Hypothalamus (tissue), 51 donors: ENCODE data around the gene FAR2.
A peak's percentile ranks its signal among the peaks of the same experiment; 100 is the strongest.
"Not testable (repeated sequence)": the region's sequence is repeated elsewhere in the genome, so short reads cannot be mapped to it uniquely, and the experiment has no call there.

Experiments
- DNase-seq, 51 donors: peaks; one replicate each; lab custom pipeline; 2025; lab: John Stamatoyannopoulos, UW

Gene FAR2

DNA sequence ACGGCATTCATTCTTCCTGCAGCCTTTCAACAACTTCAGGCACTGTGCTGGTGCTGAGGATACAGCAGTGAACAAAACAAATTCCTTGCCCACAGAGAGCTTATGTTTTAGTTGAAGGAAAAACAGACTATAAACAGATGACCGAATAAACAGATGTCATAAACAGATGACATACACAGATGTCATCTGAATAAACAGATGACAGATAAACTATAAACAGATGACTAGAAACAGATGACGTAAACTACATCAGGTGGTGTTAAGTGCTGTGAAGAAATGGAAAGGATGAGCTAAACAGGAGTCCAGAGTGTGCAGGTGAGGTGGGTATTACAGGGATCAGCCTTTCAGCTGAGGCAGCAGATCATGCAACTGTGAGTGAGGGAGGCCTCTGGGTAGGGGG, 80.9 kb downstream of the FAR2 start:
- DNase-seq: no peak

- DNase-seq: no peak
Observed at GRCh38 chr12:29230800-29231560, 81.9 kb downstream of the FAR2 start.

DNA sequence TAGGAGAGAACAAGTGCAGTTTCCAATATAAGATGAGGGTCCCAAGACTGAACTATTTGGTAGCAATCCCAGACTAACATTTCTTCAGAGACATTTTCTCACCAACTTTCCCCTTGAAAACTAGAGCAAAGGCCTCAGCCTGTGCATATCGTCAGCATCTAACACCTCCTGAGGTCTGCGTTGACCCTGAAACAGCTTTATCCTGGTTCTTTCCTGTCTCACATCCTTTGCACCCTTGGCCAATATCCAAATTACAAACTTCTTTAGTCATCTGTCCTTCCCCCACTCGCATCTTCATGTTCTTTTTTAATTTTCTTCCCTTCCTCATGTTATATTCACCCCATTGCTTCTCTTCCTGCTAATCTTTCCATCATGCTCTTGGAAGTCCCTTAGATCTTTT, 83.0 kb downstream of the FAR2 start:
- no peak for DNase-seq

- DNase-seq: no peak
Observed at GRCh38 chr12:29234552-29234951, 85.5 kb downstream of the FAR2 start.

DNA sequence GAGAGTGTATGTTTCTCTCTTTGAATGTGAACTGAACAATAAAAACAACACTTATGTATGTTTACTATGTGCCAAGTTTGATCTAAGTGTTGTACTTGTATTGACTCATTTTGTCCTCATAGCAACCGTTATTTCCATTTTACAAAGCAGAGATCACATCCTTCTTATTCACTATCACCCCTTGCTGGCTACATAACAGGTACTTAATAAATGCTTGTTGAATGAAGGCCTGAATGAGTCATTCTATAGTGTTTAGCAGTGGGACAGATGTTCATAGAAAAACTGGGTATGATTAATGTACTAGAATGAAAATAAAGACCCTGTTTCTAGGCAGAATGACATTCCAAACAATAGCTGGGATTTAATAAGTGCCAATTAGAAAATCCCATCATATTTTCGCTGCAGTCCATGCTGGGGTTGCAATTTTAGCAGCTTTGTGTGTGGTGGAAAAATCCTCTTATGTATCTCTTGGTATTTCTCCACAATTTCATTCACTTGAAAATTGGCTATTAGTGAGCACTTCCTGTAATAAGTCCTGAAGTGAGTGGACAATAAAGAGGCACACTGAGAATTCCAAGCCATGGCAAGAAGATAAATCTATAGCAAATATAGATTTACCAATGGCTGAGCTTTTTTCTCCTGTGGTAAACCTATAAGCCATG, 86.0 kb downstream of the FAR2 start:
- DNase-seq: no peak

GRCh38 chr12:29238822-29239291, 89.8 kb downstream of the FAR2 start:
- no peak for DNase-seq

GRCh38 chr12:29239336-29239735, 90.3 kb downstream of the FAR2 start:
- DNase-seq: no peak

- no peak for DNase-seq
Observed at GRCh38 chr12:29240441-29240840, 91.4 kb downstream of the FAR2 start.

- peak in 17 of 51 donors; percentile 2 to 69 (median 13) for DNase-seq
Observed at GRCh38 chr12:29241821-29242591, 92.9 kb downstream of the FAR2 start.

DNA sequence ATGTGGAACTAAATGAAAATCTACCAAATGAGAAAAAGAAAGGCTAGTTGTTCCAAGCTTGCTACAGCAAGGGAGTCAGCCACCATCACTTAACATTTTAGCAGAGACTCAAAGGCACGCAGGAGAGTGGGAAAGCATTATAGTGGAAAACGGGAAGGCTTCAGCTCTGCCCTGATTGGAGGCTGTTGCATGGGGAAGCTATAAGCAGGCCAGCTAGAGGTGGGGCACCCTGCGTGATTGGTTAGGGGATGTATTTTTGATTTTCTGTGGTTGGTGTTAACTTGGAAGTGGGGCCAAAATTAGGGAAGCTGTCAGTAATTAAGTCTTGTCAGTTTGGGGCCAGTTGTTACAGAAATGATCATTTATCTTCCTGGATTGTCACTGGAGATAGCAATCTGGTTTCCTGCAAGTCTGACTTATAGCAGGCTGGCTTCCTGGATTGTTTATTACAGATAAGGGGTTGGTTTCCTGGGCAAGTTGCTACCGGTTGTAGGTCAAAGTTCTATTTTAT, 93.9 kb downstream of the FAR2 start:
- DNase-seq: peak in 1 of 51 donors; percentile 2

- DNase-seq: no peak
Observed at GRCh38 chr12:29244159-29244765, 95.2 kb downstream of the FAR2 start.

GRCh38 chr12:29245246-29245645, 96.2 kb downstream of the FAR2 start:
- no peak for DNase-seq

DNA sequence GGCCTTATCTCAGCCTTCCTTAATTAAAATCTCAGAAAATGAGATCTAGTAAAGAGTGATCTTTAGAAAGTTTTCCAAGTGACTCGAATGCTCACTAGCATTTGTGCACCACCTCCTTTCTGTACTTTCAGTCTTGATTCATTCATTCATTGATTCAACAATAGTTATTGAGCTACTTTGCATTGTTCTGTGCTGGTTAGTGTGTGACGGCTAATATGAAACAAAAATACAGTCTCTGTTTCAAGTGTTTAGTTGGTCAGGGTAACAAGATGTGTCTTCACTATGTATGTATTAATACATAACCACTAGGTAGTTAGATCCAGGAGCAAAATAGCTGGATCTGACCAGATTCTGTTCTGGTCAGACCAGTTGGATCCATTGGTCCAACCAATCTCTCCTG, 100.9 kb downstream of the FAR2 start:
- DNase-seq: no peak

- no peak for DNase-seq
Observed at GRCh38 chr12:29253906-29254625, 105.0 kb downstream of the FAR2 start.

- DNase-seq: no peak
Observed at GRCh38 chr12:29255042-29255441, 106.0 kb downstream of the FAR2 start.

- no peak for DNase-seq
Observed at GRCh38 chr12:29256598-29256997, 107.5 kb downstream of the FAR2 start.

DNA sequence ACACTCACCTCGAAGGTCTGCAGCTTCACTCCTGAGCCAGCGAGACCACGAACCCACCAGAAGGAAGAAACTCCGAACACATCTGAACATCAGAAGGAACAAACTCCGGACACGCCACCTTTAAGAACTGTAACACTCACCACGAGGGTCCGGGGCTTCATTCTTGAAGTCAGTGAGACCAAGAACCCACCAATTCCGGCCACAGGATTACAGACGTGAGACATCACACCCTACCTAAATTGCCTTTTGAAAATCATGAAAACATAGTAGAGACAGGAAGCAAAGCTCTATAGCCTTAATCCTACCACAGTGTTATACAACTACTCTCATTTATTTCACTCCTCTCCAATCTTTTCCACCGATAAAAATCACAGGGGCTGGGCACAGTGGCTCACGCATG, 108.6 kb downstream of the FAR2 start:
- DNase-seq: not testable (repeated sequence)

GRCh38 chr12:29264424-29264823, 115.3 kb downstream of the FAR2 start:
- no peak for DNase-seq

DNA sequence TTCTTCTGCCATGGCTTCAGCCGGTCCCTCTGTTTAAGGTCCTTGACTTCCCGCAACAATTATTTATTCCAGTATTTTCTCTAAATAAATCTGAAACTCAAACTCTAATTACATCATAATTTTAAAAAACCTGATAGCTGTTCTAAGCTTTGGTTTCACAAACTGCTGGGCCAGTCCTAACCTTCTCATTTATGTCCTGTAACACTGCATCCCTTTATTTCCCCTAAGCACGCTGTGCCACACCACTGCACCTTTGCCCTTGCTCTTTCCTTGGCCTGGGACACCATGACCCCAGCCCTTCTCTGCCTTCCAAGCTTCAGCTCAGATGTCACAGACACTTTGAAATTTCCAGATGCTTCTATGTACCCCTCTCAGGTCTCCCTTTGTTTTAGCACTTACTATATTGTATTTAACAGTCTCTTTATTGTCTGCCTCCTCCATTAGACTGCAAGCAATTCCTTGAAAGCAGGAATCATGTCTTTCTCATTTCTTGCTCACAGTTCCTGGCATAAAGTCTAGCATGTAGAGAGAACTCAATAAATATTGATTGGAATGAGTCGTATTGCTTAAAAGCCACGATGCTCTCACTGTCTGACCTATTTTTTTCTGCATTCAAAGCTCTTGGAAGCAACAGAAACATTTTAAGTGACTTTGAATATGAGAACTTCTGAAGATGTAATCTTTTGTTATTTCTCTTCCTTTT, 120.8 kb downstream of the FAR2 start:
- DNase-seq: no peak

GRCh38 chr12:29270446-29270845, 121.4 kb downstream of the FAR2 start:
- DNase-seq: no peak
